Fibroblast of lung (primary cell): Measurements from ENCODE around the gene WRAP53.

Experiments used
- CTCF ChIP-seq, 2 donors: IDR thresholded peaks in 1 of 2; conservative IDR thresholded peaks in 1 of 2; 1 replicate in 1 of 2; 2 replicates in 1 of 2; pipeline ENCODE4 v1.5.1; 2011 to 2012; ENCODE audit warnings: low read length in 2 of 2, control low read depth in 1 of 2, inconsistent platforms in 1 of 2, low read depth in 1 of 2, mild to moderate bottlenecking in 1 of 2
- EZH2 ChIP-seq: IDR thresholded peaks from 2 replicates; pipeline ENCODE4 v1.5.1; 2012; ENCODE audit warnings: low read length, control low read depth, mild to moderate bottlenecking; ENCODE audit errors: missing control alignments

GRCh38 chr17:7721612-7722011 is 33.3 kb downstream of the WRAP53 start:
- TF ChIP-seq CTCF (conservative IDR thresholded peaks at IDR 0.05 in 1 of 2, IDR thresholded peaks at IDR 0.05 in 1 of 2; ENCODE audit: low read depth in 1 of 2, low read length in 2 of 2) (no peak), EZH2 (no peak)
